ENCODE results near the gene DLST. TPM values are rescaled to one million over a fixed set of nuclear protein-coding genes. Genes with fewer than 3 reads are reported as not detected.

The DLST gene
- total RNA-seq, 2 experiments from 2014 or later: 110 to 113 TPM

DNA sequence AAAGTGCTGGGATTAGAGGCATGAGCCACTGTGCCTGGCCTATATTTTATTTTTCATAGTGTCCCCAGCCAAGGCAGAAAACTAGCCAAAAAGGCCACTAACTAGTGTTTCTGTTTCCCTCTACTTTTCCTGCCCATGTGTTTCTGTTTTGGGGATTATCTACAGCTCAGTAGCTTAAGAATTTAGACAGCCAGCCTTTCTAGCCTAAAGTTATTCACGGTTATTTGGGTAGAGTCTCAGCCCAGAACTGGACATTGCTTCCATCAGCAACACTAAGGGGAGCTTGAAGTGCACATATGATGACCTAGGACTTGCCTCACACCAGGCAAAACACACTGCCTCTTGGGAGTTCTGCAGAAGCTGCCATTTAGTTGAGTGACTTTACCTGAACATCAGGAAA lies 23.7 kb upstream of the DLST start:
- Mint-ChIP-seq H3K36me3 (ENCODE audit: low read depth) (no peaks in the 10 kb centered on the region), H3K4me1 (ENCODE audit: low read depth) (peaks cover 13% of the 10 kb centered on the region), H3K27ac (no peak overlapping the region), H3K9me3 (no peaks in the 10 kb centered on the region), H3K27me3 (no peaks in the 10 kb centered on the region), H3K4me3 (no peak overlapping the region)
- no peak for ATAC-seq
- TF ChIP-seq, protein P1, sequence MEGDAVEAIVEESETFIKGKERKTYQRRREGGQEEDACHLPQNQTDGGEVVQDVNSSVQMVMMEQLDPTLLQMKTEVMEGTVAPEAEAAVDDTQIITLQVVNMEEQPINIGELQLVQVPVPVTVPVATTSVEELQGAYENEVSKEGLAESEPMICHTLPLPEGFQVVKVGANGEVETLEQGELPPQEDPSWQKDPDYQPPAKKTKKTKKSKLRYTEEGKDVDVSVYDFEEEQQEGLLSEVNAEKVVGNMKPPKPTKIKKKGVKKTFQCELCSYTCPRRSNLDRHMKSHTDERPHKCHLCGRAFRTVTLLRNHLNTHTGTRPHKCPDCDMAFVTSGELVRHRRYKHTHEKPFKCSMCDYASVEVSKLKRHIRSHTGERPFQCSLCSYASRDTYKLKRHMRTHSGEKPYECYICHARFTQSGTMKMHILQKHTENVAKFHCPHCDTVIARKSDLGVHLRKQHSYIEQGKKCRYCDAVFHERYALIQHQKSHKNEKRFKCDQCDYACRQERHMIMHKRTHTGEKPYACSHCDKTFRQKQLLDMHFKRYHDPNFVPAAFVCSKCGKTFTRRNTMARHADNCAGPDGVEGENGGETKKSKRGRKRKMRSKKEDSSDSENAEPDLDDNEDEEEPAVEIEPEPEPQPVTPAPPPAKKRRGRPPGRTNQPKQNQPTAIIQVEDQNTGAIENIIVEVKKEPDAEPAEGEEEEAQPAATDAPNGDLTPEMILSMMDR (IDR thresholded peaks at IDR 0.05): no peak
- CTCF ChIA-PET: interaction anchor here (0.7 to 17.3 kb wide), 8 partner anchors 9 to 231 kb away, joined by 3 to 528 read pairs (median 10); partner anchors contain the start of genes DLST and PROX2
- intact Hi-C loops (cut with micrococcal nuclease): no loop called here
- no peak for DNase-seq
- POLR2A ChIA-PET: interaction anchor here (1.1 to 3.4 kb wide), 3 partner anchors 10 to 27 kb away, joined by 4 to 19 read pairs (median 4); no protein-coding TSS in a partner anchor

DNA sequence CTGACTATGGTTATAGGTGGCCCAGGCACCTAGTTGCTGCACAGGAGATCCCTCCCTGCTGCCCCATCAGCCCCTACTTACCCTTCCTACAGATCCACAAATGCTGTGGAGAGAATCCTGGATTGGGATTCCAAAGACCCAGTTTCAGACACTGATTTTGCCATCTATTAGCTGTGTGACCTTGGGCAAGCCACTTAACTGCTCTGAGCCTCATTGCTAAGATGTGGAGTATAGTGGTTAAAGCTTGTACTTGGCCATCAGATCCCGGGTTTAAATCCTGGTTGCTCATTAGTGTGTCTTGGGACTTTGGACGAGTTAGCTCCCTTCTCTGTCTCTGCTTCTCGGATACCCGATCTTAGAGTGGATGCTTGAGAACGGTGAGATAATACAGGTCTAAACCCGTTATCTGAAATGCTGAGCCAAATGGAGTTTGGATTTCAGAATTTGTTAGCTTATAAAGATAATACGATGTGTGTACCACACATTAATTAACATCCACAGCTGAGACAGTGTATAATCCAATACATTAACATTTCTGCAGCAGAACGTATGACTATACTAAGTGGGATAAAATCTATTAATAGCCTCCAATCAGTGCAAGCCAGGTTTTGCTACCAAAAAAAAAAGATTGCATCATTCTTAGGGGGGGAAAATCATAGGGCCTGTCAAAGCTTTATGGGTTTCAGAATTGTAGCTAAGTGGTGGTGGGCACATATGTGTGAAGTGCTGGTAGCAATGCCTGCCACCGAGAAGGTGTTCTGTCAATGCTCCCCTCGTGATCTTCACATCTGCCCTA lies 21.8 kb upstream of the DLST start:
- POLR2A ChIA-PET: interaction anchor here (0.8 to 4.7 kb wide), 11 partner anchors 9 to 48 kb away, joined by 3 to 22 read pairs (median 5); partner anchors contain the start of gene DLST

DNA sequence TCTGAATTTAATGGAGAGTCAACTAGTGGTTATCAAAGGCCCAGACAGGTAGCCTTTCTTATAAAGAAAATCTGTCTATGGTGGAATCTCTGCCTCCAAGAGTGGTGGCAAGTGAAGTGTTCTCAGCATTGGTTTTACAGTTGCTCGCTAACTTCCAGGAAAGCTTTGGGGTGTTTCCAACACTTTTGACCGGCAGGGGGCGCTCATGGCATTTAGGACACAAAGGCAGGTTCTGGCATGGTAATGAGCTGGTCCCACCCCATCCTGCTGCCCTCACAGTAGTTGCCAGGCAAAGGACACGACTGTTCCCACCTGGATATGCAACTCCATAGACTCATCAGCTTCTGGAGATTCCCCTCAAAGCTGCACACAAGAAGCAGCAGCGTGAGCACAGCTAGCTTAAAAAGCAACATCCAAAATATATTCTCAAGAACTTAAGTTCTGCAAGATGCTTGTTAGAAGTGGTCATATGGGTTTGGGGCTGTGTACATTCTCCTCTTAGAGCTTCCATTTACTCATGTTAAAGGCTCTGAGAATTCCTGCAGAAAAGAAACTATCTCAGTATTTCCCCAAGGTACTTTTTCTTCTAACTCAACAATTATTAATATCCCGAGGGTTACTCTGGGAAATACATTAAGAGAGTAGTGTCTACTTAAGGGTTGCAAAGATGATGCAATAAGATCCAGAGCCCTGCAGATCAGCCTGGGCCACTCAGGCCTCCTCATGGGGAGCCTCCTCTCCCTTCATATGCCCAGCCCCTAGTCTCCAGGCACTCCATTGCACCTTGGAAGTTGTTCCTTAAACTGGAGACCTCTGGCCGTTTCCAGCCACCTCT lies 20.6 kb upstream of the DLST start:
- TF ChIP-seq, protein P1 (IDR thresholded peaks at IDR 0.05): peak; percentile 91
- no peak overlapping the region for H3K4me3 Mint-ChIP-seq
- ChIA-PET POLR2A (interaction anchor here (0.8 to 4.7 kb wide), 13 partner anchors 8 to 81 kb away, joined by 3 to 22 read pairs (median 4); partner anchors contain the start of gene DLST), CTCF (interaction anchor here (0.7 to 17.3 kb wide), 69 partner anchors 8 to 443 kb away, joined by 3 to 528 read pairs (median 4); partner anchors contain the start of genes ACYP1, DLST, EIF2B2 and LTBP2)
- H3K27me3 Mint-ChIP-seq: no peaks in the 10 kb centered on the region
- no peaks in the 10 kb centered on the region for H3K36me3 Mint-ChIP-seq (ENCODE audit: low read depth)
- ATAC-seq (peak; percentile 83), DNase-seq (peak; percentile 97)
- H3K9me3 Mint-ChIP-seq: no peaks in the 10 kb centered on the region
- no peak overlapping the region for H3K27ac Mint-ChIP-seq
- H3K4me1 Mint-ChIP-seq (ENCODE audit: low read depth): peaks cover 5% of the 10 kb centered on the region
- intact Hi-C loops (cut with micrococcal nuclease): loop anchor here (1.0 to 10.0 kb wide), 2 partner anchors 44 to 224 kb away; no protein-coding TSS in a partner anchor

More for the DNA sequence above, 21.8 kb upstream of the DLST start:
- CTCF ChIA-PET: interaction anchor here (0.5 to 17.3 kb wide), 47 partner anchors 7 to 444 kb away, joined by 3 to 528 read pairs (median 6); partner anchors contain the start of genes ACYP1, DLST, LTBP2 and MLH3
- DNase-seq (no peak), ATAC-seq (no peak)
- H3K4me1 Mint-ChIP-seq (ENCODE audit: low read depth): peaks cover 5% of the 10 kb centered on the region
- no peaks in the 10 kb centered on the region for H3K27me3 Mint-ChIP-seq
- intact Hi-C loops (cut with micrococcal nuclease): loop anchor here (10.0 kb wide), 1 partner anchor 225 kb away; no protein-coding TSS in a partner anchor
- H3K9me3 Mint-ChIP-seq: no peaks in the 10 kb centered on the region
- no peak overlapping the region for H3K27ac Mint-ChIP-seq
- TF ChIP-seq, protein P1 (IDR thresholded peaks at IDR 0.05): no peak
- no peaks in the 10 kb centered on the region for H3K36me3 Mint-ChIP-seq (ENCODE audit: low read depth)
- no peak overlapping the region for H3K4me3 Mint-ChIP-seq

DNA sequence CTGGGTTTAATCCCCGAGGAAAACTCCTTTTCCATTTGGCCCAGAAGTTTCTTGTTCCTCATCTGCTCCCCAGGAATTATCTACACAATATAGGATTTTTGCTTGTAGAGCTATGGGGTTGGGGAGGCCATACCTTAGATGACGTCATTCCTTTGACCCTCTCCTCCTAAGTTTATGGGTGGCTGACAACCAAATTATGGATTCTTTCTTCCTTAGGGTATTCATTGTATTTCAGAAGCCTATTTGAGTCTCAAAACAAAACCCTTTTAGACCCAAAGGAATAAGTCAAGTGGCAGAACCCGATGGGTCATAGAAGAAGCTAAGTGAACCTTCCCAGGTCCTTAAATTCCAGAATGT lies 20.0 kb upstream of the DLST start:
- POLR2A ChIA-PET: interaction anchor here (0.9 to 4.7 kb wide), 7 partner anchors 11 to 80 kb away, joined by 3 to 22 read pairs (median 4); partner anchors contain the start of gene DLST
- no peak for ATAC-seq
- no peaks in the 10 kb centered on the region for H3K9me3 Mint-ChIP-seq

More for the DNA sequence above, 20.0 kb upstream of the DLST start:
- Mint-ChIP-seq H3K27ac (no peak overlapping the region), H3K4me3 (no peak overlapping the region), H3K36me3 (ENCODE audit: low read depth) (no peaks in the 10 kb centered on the region), H3K27me3 (no peaks in the 10 kb centered on the region), H3K4me1 (ENCODE audit: low read depth) (peaks cover 11% of the 10 kb centered on the region)
- TF ChIP-seq, protein P1 (IDR thresholded peaks at IDR 0.05): no peak
- intact Hi-C loops (cut with micrococcal nuclease): loop anchor here (1.0 to 10.0 kb wide), 2 partner anchors 44 to 223 kb away; no protein-coding TSS in a partner anchor
- CTCF ChIA-PET: interaction anchor here (0.7 to 17.3 kb wide), 33 partner anchors 9 to 277 kb away, joined by 3 to 528 read pairs (median 7); partner anchors contain the start of genes DLST, EIF2B2, LTBP2 and MLH3
- no peak for DNase-seq
